IPS-18c (cell line): ENCODE results near the gene GAB2.

ENCODE experiments used
- H3K4me3 ChIP-seq: 2 replicates; pipeline ENCODE4 v1.7.0; 2013; ENCODE audit warnings: low read depth, mild to moderate bottlenecking, low read length, moderate library complexity; ENCODE audit not compliant: insufficient read depth
- H3K9me3 ChIP-seq: one replicate; pipeline ENCODE4 v1.6.1; 2013; ENCODE audit warnings: mild to moderate bottlenecking, low read length, moderate library complexity; ENCODE audit not compliant: control insufficient read depth, insufficient read depth

GAB2 gene

DNA sequence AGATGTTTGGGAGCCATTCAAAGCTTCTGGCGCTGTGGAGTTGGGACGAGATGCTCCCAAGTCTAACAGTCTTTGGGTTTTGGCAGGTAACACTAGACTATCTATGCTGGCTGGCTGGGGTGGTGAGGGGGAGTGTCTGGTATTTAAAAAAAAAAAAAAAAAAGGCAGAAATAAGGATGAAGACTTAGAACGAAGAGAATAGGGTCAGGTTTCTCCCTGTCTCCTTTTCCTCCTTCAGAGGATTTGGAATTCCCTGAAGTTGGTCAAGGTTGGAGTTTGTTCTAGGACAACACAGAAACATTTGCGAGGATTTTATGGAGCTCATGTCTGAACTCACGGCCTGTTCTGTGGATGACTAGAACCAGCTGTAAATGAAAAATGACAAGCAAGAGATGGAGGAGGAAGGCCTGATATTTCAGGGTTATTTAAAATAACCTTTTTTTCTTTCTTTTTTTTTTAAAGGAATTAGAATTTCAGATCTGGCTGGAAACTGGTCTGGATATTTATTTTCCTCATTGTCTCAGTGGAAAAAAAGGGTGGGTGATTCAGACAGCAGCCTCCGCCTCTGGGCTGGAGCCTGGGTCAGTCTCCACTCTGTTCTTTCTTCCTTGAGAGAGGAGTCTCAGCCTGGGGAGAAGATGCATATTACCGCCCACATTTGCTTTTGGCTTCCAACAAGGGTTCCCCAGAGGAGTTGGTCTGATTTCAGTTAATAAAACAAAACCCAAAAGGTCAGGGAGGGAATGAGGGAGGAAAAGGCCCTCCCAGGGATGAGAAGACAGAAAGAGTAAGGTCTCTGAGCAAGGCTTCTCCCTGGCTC is 148.8 kb downstream of the GAB2 start:
- H3K4me3 ChIP-seq, result no peak overlapping the region
- peaks cover 10% of the 10 kb centered on the region for H3K9me3 ChIP-seq

GRCh38 chr11:78266451-78266850 is 151.2 kb downstream of the GAB2 start:
- no peak overlapping the region for H3K4me3 ChIP-seq
- H3K9me3 ChIP-seq, result no peaks in the 10 kb centered on the region

- Histone ChIP-seq H3K4me3 (no peak overlapping the region), H3K9me3 (no peaks in the 10 kb centered on the region)
Observed at GRCh38 chr11:78265326-78265725, 152.3 kb downstream of the GAB2 start.

- no peaks in the 10 kb centered on the region for H3K9me3 ChIP-seq
- no peak overlapping the region for H3K4me3 ChIP-seq
Observed at GRCh38 chr11:78262691-78263090, 154.9 kb downstream of the GAB2 start.

GRCh38 chr11:78262238-78262637 is 155.4 kb downstream of the GAB2 start:
- Histone ChIP-seq H3K4me3 (no peak overlapping the region), H3K9me3 (no peaks in the 10 kb centered on the region)

DNA sequence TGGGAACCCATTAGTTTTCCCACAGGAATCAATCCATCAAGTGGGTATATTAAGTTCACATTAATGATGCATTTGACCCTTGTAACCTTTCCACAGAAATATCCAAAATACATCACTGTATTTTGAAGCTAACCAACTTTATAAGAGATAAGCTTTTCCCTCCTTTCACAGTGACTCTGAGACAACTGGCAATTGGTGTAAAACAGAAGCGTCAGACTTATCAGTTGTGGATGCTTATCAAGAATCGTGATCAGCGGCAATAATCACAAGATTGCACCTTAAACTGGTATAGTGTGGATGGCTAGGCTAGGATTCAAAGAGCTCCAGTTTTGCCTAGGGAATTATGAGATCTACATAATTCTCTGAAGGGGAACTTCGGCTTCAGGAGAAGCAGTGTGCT is 155.8 kb downstream of the GAB2 start:
- no peaks in the 10 kb centered on the region for H3K9me3 ChIP-seq
- H3K4me3 ChIP-seq, result no peak overlapping the region

- Histone ChIP-seq H3K4me3 (no peak overlapping the region), H3K9me3 (no peaks in the 10 kb centered on the region)
Observed at GRCh38 chr11:78261367-78261766, 156.3 kb downstream of the GAB2 start.

- no peaks in the 10 kb centered on the region for H3K9me3 ChIP-seq
- no peak overlapping the region for H3K4me3 ChIP-seq
Observed at GRCh38 chr11:78259777-78260487, 157.7 kb downstream of the GAB2 start.

- no peaks in the 10 kb centered on the region for H3K9me3 ChIP-seq
Observed at GRCh38 chr11:78257654-78258053, 160.0 kb downstream of the GAB2 start.

GRCh38 chr11:78256962-78257361 is 160.7 kb downstream of the GAB2 start:
- no peak overlapping the region for H3K4me3 ChIP-seq
- no peaks in the 10 kb centered on the region for H3K9me3 ChIP-seq

More at GRCh38 chr11:78257654-78258053, 160.0 kb downstream of the GAB2 start:
- no peak overlapping the region for H3K4me3 ChIP-seq

GRCh38 chr11:78255919-78256318 is 161.7 kb downstream of the GAB2 start:
- no peaks in the 10 kb centered on the region for H3K9me3 ChIP-seq
- H3K4me3 ChIP-seq, result no peak overlapping the region

DNA sequence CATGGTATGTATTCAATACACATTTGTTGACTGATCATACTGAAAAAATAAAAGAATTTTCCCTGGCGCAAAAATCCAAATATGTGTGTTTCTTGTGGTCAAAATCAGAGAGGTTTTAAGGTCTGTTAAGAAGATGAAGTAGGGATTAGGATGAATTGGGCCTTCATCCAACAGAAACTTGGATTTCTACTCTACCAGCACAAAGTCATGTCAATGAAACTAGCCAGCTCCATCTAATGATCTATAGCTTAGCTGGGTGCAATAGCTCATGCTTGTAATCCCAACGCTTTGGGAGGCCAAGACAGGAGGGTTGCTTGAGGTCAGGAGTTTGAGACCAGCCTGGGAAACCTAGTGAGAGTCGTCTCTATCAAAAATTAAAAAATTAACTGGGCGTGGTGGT is 163.4 kb downstream of the GAB2 start:
- no peak overlapping the region for H3K4me3 ChIP-seq
- no peaks in the 10 kb centered on the region for H3K9me3 ChIP-seq

DNA sequence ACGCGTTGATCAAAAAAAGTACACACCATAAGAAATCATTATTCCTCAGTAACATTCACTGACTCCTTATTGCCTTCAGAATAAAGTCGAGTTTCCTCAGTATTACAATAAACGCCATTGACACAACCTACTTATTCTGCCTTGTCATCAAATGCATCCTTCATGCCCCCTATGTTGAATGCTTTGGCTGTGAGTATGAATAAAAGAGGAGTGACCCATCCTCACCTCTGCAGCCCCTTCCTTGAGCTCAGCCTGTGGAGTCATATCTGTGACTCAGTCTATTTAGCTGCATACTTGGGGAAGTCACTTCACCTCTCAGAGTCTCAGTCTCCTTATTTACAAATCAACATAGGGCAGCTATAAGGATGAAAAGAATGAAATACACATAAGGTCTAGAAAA is 163.8 kb downstream of the GAB2 start:
- no peaks in the 10 kb centered on the region for H3K9me3 ChIP-seq
- no peak overlapping the region for H3K4me3 ChIP-seq

DNA sequence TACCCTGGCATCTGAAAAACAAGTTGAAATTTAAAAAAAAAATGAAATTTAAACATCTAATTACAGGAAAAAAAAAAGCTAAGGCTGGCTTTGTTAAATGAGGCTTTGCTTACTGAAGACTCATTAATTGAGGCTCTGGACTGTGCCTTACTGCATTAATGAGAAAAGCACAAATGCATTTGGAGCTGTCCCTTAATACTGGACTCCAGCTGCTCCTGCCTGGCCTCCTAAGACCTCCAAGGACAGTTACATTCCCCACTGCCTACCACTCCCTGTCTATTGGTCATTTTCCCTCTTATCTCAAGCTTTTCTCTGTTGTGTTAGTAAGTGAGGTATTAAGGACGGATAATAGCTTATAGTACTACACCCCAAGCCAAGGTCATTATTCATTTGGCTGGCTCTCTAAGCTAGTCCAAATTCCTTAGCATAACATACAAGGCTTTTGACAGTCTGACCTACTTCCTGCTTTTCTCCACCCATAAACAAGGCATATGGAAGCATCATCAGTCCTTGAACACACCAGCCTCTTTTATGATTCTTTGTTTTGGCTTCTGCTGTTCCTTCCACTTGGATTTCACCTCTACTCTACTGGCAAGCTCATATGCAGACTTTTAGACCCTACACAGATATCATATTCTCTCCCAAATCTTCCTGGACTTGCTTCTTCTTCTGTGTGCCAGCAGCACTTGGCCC is 166.4 kb downstream of the GAB2 start:
- no peaks in the 10 kb centered on the region for H3K9me3 ChIP-seq
- no peak overlapping the region for H3K4me3 ChIP-seq

- no peak overlapping the region for H3K4me3 ChIP-seq
- no peaks in the 10 kb centered on the region for H3K9me3 ChIP-seq
Observed at GRCh38 chr11:78250099-78250498, 167.5 kb downstream of the GAB2 start.

GRCh38 chr11:78248903-78249302 is 168.7 kb downstream of the GAB2 start:
- no peaks in the 10 kb centered on the region for H3K9me3 ChIP-seq
- no peak overlapping the region for H3K4me3 ChIP-seq

GRCh38 chr11:78248191-78248590 is 169.4 kb downstream of the GAB2 start:
- Histone ChIP-seq H3K4me3 (no peak overlapping the region), H3K9me3 (no peaks in the 10 kb centered on the region)
